ENCODE measurements around the gene COX19.

DNA sequence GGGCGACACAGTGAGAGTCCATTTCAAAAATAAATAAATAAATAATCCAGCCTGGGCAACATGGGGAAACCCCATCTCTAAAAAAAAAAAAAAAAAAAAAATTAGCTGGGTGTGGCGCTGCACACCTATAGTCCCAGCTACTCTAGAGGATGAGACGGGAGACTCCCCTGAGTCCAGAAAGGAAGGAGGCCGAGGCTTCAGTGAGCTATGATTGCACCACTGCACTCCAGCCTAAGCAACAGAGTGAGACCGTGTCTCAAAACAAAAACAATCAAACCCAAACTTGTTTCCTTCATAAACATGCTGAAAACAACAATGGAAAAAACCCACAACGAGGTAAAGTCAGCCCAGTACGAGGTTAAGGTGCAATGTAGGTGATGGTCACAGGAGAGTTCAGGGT lies 1.2 kb downstream of the COX19 start:
- TF ChIP-seq, protein P1, sequence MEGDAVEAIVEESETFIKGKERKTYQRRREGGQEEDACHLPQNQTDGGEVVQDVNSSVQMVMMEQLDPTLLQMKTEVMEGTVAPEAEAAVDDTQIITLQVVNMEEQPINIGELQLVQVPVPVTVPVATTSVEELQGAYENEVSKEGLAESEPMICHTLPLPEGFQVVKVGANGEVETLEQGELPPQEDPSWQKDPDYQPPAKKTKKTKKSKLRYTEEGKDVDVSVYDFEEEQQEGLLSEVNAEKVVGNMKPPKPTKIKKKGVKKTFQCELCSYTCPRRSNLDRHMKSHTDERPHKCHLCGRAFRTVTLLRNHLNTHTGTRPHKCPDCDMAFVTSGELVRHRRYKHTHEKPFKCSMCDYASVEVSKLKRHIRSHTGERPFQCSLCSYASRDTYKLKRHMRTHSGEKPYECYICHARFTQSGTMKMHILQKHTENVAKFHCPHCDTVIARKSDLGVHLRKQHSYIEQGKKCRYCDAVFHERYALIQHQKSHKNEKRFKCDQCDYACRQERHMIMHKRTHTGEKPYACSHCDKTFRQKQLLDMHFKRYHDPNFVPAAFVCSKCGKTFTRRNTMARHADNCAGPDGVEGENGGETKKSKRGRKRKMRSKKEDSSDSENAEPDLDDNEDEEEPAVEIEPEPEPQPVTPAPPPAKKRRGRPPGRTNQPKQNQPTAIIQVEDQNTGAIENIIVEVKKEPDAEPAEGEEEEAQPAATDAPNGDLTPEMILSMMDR (conservative IDR thresholded peaks at IDR 0.05; ENCODE audit: low read depth in 2 of 2), result no peak
- TF ChIP-seq ZNF331 (CRISPR knock-in tag; IDR thresholded peaks at IDR 0.05; ENCODE audit: low read depth), result no peak
